ENCODE results near the gene UBAP2. TPM values are rescaled to one million over a fixed set of nuclear protein-coding genes. Genes with fewer than 3 reads are reported as not detected.
"Not testable (repeated sequence)": the region's sequence is repeated elsewhere in the genome, so short reads cannot be mapped to it uniquely, and the experiment has no call there.

Gene UBAP2
- total RNA-seq, 5 donors from 2014 or later (not counting 1 experiment from before 2014, with no cell fraction given): 32.9 to 38.1 (median 36.7) TPM

DNA sequence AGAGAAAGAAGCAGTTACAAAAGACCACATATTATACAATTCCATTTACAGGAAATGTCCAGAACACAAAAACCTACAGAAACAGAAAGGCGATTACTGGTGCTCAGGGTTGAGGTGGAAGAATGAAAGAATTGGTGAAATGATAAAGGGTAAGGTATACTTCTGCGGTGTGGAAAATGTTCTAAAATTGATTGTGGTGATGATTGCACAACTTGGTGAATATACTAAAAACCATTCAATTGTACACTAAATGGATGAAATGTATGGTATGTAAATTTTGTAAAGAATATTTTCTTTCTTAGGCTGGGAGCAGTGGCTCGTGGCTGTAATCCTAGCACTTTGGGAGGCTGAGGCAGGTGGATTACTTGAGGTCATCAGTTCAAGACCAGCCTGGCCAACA is 72.3 kb downstream of the UBAP2 start:
- Histone ChIP-seq H3K9me3 (no peaks in the 10 kb centered on the region), H3K4me1 (ENCODE audit: control insufficient read depth in 1 of 2, extremely low read depth in 1 of 2, insufficient read depth in 2 of 2, low read length in 2 of 2) (no peaks in the 10 kb centered on the region), H3K4me3 (ENCODE audit: control insufficient read depth in 1 of 2, extremely low read depth in 1 of 2, low read length in 1 of 2) (no peak overlapping the region), H3K27ac (ENCODE audit: low read length) (no peak overlapping the region), H3K36me3 (ENCODE audit: control insufficient read depth in 2 of 2, extremely low read depth in 1 of 2, insufficient read depth in 1 of 2, low read length in 1 of 2) (peaks cover 7 to 14% of the 10 kb centered on the region in 2 donors), H3K27me3 (replicated peaks in 1 of 2; ENCODE audit: control insufficient read depth in 2 of 2, extremely low read depth in 1 of 2, insufficient read depth in 2 of 2, low read length in 1 of 2) (no peaks in the 10 kb centered on the region)
- Mint-ChIP-seq H3K9me3 (no peaks in the 10 kb centered on the region), H3K36me3 (peaks cover 36% of the 10 kb centered on the region), H3K27ac (no peak overlapping the region), H3K27me3 (no peaks in the 10 kb centered on the region), H3K4me1 (no peaks in the 10 kb centered on the region), H3K4me3 (no peak overlapping the region)
- DNase-seq: no peak
- POLR2A ChIA-PET: no interaction called here
- CTCF ChIA-PET: interaction anchor here in 1 of 2 donors (0.5 kb wide), 1 partner anchor 1271 kb away, joined by 3 read pairs; no protein-coding TSS in a partner anchor
- no CpG with 5 or more reads among the region's 3 CpGs for WGBS (ENCODE audit: insufficient coverage)
- no peak for ATAC-seq (replicated peaks in 1 of 4)

DNA sequence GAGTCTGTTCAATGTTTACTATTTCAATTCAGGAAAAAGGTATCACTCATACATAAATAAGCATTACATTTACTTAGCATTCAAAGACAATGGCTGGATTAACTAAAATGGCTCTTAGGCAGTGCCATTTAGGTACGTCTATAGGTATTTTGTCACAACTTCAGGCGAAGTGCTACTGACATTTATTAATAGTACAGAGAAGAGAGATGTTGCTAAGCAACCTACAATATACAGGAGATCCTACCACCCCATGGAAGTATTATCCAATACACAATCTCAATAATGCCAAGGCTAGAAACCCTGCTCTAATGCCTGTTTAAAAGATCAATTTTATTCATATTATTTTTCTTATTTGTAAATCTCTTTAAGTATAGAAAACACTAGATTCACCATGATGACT is 76.0 kb downstream of the UBAP2 start:
- H3K9me3 Mint-ChIP-seq: no peaks in the 10 kb centered on the region
- H3K27me3 Mint-ChIP-seq: no peaks in the 10 kb centered on the region
- H3K27me3 ChIP-seq (replicated peaks in 1 of 2; ENCODE audit: control insufficient read depth in 2 of 2, extremely low read depth in 1 of 2, insufficient read depth in 2 of 2, low read length in 1 of 2): no peaks in the 10 kb centered on the region
- DNase-seq: no peak
- peaks cover 52% of the 10 kb centered on the region for H3K36me3 Mint-ChIP-seq
- H3K4me3 ChIP-seq (ENCODE audit: control insufficient read depth in 1 of 2, extremely low read depth in 1 of 2, low read length in 1 of 2): no peak overlapping the region
- WGBS (ENCODE audit: insufficient coverage): no CpG with 5 or more reads among the region's 2 CpGs
- H3K4me3 Mint-ChIP-seq: no peak overlapping the region
- no peaks in the 10 kb centered on the region for H3K4me1 Mint-ChIP-seq
- no peak overlapping the region for H3K27ac ChIP-seq (ENCODE audit: low read length)
- no peaks in the 10 kb centered on the region for H3K9me3 ChIP-seq
- H3K27ac Mint-ChIP-seq: no peak overlapping the region
- ATAC-seq (replicated peaks in 1 of 4): no peak
- no peaks in the 10 kb centered on the region for H3K4me1 ChIP-seq (ENCODE audit: control insufficient read depth in 1 of 2, extremely low read depth in 1 of 2, insufficient read depth in 2 of 2, low read length in 2 of 2)
- ChIA-PET POLR2A (no interaction called here), CTCF (no interaction called here)
- peaks cover 7 to 14% of the 10 kb centered on the region in 2 donors for H3K36me3 ChIP-seq (ENCODE audit: control insufficient read depth in 2 of 2, extremely low read depth in 1 of 2, insufficient read depth in 1 of 2, low read length in 1 of 2)

DNA sequence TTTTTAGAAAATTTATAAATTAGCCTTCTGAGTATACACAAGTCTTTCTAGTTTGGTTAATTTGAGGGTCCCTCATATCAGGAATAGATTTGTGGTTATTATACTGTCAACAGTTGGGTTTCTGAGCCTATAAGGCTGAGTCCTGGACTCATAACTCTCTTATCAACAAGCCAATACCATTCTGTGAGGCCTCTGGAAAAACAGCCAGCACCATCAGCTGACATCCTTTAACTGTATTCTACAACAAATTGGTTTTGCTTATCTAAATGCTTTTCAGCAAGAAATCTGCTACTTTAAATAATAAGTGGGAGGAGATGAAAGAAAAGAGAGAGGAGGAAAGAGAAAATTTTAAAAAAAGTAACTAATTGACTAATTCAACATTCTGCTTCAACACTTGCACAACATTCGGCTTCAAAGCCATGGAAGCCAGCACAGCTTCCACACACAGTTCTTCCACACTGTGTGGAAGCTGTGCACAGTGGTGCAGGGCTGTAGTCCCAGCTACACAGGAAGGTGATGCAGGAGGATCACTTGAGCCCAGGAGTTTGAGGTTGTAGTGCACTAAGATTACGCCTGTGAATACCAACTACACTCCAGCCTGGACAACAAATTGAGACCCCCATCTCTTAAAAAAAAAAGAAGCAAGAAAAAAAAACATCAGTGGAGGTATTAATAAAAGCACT is 84.5 kb downstream of the UBAP2 start:
- no peaks in the 10 kb centered on the region for H3K9me3 ChIP-seq
- Mint-ChIP-seq H3K9me3 (no peaks in the 10 kb centered on the region), H3K27ac (no peak overlapping the region), H3K27me3 (no peaks in the 10 kb centered on the region), H3K4me1 (peaks cover 0 to 1% (median 0%) of the 10 kb centered on the region in 3 donors), H3K36me3 (peaks cover 32% of the 10 kb centered on the region), H3K4me3 (no peak overlapping the region)
- DNase-seq (no peak), ATAC-seq (replicated peaks in 1 of 4) (no peak)
- POLR2A ChIA-PET: no interaction called here
- no peak overlapping the region for H3K4me3 ChIP-seq (ENCODE audit: control insufficient read depth in 1 of 2, extremely low read depth in 1 of 2, low read length in 1 of 2)
- peaks cover 0 to 15% of the 10 kb centered on the region in 2 donors for H3K36me3 ChIP-seq (ENCODE audit: control insufficient read depth in 2 of 2, extremely low read depth in 1 of 2, insufficient read depth in 1 of 2, low read length in 1 of 2)
- no peaks in the 10 kb centered on the region for H3K4me1 ChIP-seq (ENCODE audit: control insufficient read depth in 1 of 2, extremely low read depth in 1 of 2, insufficient read depth in 2 of 2, low read length in 2 of 2)
- H3K27me3 ChIP-seq (replicated peaks in 1 of 2; ENCODE audit: control insufficient read depth in 2 of 2, extremely low read depth in 1 of 2, insufficient read depth in 2 of 2, low read length in 1 of 2): no peaks in the 10 kb centered on the region
- no peak overlapping the region for H3K27ac ChIP-seq (ENCODE audit: low read length)
- no CpG with 5 or more reads among the region's 2 CpGs for WGBS (ENCODE audit: insufficient coverage)
- CTCF ChIA-PET: no interaction called here

GRCh38 chr9:33962468-33962867 is 86.2 kb downstream of the UBAP2 start:
- not testable (repeated sequence) for H3K9me3 Mint-ChIP-seq, H3K27ac Mint-ChIP-seq
- H3K36me3 ChIP-seq (ENCODE audit: control insufficient read depth in 2 of 2, extremely low read depth in 1 of 2, insufficient read depth in 1 of 2, low read length in 1 of 2): peaks cover 0 to 21% of the 10 kb centered on the region in 2 donors

DNA sequence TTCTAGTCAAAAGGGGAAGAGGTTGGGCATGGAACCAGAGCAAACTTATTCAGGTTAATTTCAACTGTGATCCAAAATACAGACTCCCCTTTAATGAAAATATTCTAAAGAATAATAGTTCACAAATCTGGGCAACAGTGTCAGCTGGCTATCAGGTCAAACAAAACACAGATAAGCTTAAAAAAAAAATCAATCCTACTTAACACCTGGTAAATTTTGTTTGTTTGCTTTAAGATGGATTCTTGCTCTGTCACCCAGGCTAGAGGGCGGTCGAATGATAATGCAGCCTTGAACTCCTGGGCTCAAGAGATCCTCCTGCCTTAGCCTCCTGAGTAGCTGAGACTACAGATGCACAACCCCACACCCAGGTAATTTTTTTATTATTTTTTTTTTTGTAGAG is 89.0 kb downstream of the UBAP2 start:
- H3K4me1 ChIP-seq (ENCODE audit: control insufficient read depth in 1 of 2, extremely low read depth in 1 of 2, insufficient read depth in 2 of 2, low read length in 2 of 2): no peaks in the 10 kb centered on the region
- peaks cover 40% of the 10 kb centered on the region for H3K36me3 Mint-ChIP-seq
- no peaks in the 10 kb centered on the region for H3K27me3 ChIP-seq (replicated peaks in 1 of 2; ENCODE audit: control insufficient read depth in 2 of 2, extremely low read depth in 1 of 2, insufficient read depth in 2 of 2, low read length in 1 of 2)
- ChIA-PET POLR2A (interaction anchor here in 1 of 2 donors (0.6 kb wide), 1 partner anchor 898 kb away, joined by 3 read pairs; no protein-coding TSS in a partner anchor), CTCF (no interaction called here)
- no peaks in the 10 kb centered on the region for H3K27me3 Mint-ChIP-seq
- no peaks in the 10 kb centered on the region for H3K9me3 ChIP-seq
- H3K4me1 Mint-ChIP-seq: peaks cover 0 to 1% (median 0%) of the 10 kb centered on the region in 3 donors
- H3K9me3 Mint-ChIP-seq: no peaks in the 10 kb centered on the region
- no peak overlapping the region for H3K27ac Mint-ChIP-seq
- no peak for ATAC-seq (replicated peaks in 1 of 4)
- peaks cover 0 to 24% of the 10 kb centered on the region in 2 donors for H3K36me3 ChIP-seq (ENCODE audit: control insufficient read depth in 2 of 2, extremely low read depth in 1 of 2, insufficient read depth in 1 of 2, low read length in 1 of 2)
- H3K27ac ChIP-seq (ENCODE audit: low read length): no peak overlapping the region
- H3K4me3 Mint-ChIP-seq: no peak overlapping the region
- DNase-seq: no peak
- WGBS (ENCODE audit: insufficient coverage): no CpG with 5 or more reads among the region's 2 CpGs
- H3K4me3 ChIP-seq (ENCODE audit: control insufficient read depth in 1 of 2, extremely low read depth in 1 of 2, low read length in 1 of 2): no peak overlapping the region

More at GRCh38 chr9:33962468-33962867, 86.2 kb downstream of the UBAP2 start:
- H3K4me3 ChIP-seq (ENCODE audit: control insufficient read depth in 1 of 2, extremely low read depth in 1 of 2, low read length in 1 of 2); H3K4me1 ChIP-seq (ENCODE audit: control insufficient read depth in 1 of 2, extremely low read depth in 1 of 2, insufficient read depth in 2 of 2, low read length in 2 of 2); ATAC-seq (replicated peaks in 1 of 4); H3K9me3 ChIP-seq; H3K27me3 Mint-ChIP-seq; POLR2A ChIA-PET; H3K4me1 Mint-ChIP-seq; H3K27ac ChIP-seq (ENCODE audit: low read length); DNase-seq; CTCF ChIA-PET; H3K27me3 ChIP-seq (replicated peaks in 1 of 2; ENCODE audit: control insufficient read depth in 2 of 2, extremely low read depth in 1 of 2, insufficient read depth in 2 of 2, low read length in 1 of 2); H3K4me3 Mint-ChIP-seq: not testable (repeated sequence)
- peaks cover 31% of the 10 kb centered on the region for H3K36me3 Mint-ChIP-seq
- no CpG with 5 or more reads among the region's 7 CpGs for WGBS (ENCODE audit: insufficient coverage)

DNA sequence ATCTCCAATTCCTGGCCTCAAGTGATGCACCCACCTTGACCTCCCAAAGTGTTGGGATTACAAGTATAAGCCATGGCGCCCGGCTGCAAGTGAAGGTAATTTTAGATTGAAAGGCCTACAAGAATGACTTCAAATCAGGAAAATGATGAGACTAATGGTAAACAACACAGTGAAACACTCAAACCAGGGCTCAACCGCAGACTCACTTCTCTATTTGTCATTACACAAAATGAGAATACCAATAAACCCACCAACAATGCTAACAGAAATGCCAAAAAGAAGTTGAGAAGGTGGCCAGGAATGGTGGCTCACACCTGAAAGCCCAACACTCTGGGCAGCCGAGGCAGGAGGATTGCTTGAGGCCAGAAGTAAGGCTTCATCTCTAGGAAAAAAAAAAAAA is 92.1 kb downstream of the UBAP2 start:
- H3K4me3 Mint-ChIP-seq: no peak overlapping the region
- no peak overlapping the region for H3K4me3 ChIP-seq (ENCODE audit: control insufficient read depth in 1 of 2, extremely low read depth in 1 of 2, low read length in 1 of 2)
- peaks cover 46% of the 10 kb centered on the region for H3K36me3 Mint-ChIP-seq
- H3K27ac Mint-ChIP-seq: no peak overlapping the region
- H3K27ac ChIP-seq (ENCODE audit: low read length): no peak overlapping the region
- ChIA-PET POLR2A (no interaction called here), CTCF (no interaction called here)
- ATAC-seq (replicated peaks in 1 of 4) (no peak), DNase-seq (no peak)
- H3K9me3 ChIP-seq: no peaks in the 10 kb centered on the region
- peaks cover 0 to 40% of the 10 kb centered on the region in 2 donors for H3K36me3 ChIP-seq (ENCODE audit: control insufficient read depth in 2 of 2, extremely low read depth in 1 of 2, insufficient read depth in 1 of 2, low read length in 1 of 2)
- no peaks in the 10 kb centered on the region for H3K9me3 Mint-ChIP-seq
- no peaks in the 10 kb centered on the region for H3K4me1 Mint-ChIP-seq
- no peaks in the 10 kb centered on the region for H3K4me1 ChIP-seq (ENCODE audit: control insufficient read depth in 1 of 2, extremely low read depth in 1 of 2, insufficient read depth in 2 of 2, low read length in 2 of 2)
- H3K27me3 Mint-ChIP-seq: no peaks in the 10 kb centered on the region
- 100% methylated on average over 1 of the region's 4 CpGs for WGBS (ENCODE audit: insufficient coverage)
- no peaks in the 10 kb centered on the region for H3K27me3 ChIP-seq (replicated peaks in 1 of 2; ENCODE audit: control insufficient read depth in 2 of 2, extremely low read depth in 1 of 2, insufficient read depth in 2 of 2, low read length in 1 of 2)

Measured in T-cell (primary cell).